Esophagus muscularis mucosa (tissue), 3 donors: Measurements from ENCODE around the gene GPC5.
"Not testable (repeated sequence)": the region's sequence is repeated elsewhere in the genome, so short reads cannot be mapped to it uniquely, and the experiment has no call there.

Source experiments
- POLR2A ChIP-seq: fragments of 450-650 bp; IDR thresholded peaks from one replicate; pipeline ENCODE4 v1.6.1; 2017; ENCODE audit warnings: antibody characterized with exemption, moderate library complexity, mild to moderate bottlenecking, low read depth
- POLR2AphosphoS5 ChIP-seq, 2 donors: sonication (generic); formaldehyde crosslinking; IDR thresholded peaks; one replicate each; pipeline ENCODE4 v1.6.1; 2017; ENCODE audit warnings: antibody characterized with exemption in 2 of 2
- TF ChIP-seq, protein P1 (sequence below), 3 experiments: fragments of 200-600 bp in 2 of 3; fragments of 450-650 bp in 1 of 3; sonication (generic) in 2 of 3; IDR thresholded peaks; one replicate each; pipeline ENCODE4 v1.5.1; 2017 to 2019; ENCODE audit warnings: antibody characterized with exemption in 3 of 3, mild to moderate bottlenecking in 2 of 3, moderate library complexity in 1 of 3

DNA sequence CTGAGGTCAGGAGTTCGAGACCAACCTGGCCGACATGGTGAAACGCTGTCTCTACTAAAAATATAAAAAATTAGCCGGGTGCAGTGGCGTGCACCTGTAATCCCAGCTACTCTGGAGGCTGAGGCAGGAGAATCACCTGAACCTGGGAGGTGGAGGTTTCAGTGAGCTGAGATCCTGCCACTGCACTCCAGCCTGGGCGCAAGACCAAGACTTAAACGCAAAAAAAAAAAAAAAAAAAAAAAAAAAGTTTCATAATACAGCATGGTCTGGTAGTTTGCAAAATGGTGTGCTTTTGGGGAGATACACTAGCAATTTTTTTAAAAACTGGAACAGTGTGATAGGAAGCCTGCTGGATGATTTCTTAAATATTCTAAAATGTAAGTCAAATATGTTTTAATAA lies 45.5 kb upstream of the GPC5 start:
- TF ChIP-seq, protein P1, sequence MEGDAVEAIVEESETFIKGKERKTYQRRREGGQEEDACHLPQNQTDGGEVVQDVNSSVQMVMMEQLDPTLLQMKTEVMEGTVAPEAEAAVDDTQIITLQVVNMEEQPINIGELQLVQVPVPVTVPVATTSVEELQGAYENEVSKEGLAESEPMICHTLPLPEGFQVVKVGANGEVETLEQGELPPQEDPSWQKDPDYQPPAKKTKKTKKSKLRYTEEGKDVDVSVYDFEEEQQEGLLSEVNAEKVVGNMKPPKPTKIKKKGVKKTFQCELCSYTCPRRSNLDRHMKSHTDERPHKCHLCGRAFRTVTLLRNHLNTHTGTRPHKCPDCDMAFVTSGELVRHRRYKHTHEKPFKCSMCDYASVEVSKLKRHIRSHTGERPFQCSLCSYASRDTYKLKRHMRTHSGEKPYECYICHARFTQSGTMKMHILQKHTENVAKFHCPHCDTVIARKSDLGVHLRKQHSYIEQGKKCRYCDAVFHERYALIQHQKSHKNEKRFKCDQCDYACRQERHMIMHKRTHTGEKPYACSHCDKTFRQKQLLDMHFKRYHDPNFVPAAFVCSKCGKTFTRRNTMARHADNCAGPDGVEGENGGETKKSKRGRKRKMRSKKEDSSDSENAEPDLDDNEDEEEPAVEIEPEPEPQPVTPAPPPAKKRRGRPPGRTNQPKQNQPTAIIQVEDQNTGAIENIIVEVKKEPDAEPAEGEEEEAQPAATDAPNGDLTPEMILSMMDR (IDR thresholded peaks at IDR 0.05): not testable (repeated sequence)
- TF ChIP-seq POLR2AphosphoS5 (IDR thresholded peaks at IDR 0.05); POLR2A: not testable (repeated sequence)
